Loucy (cell line): Measurements from ENCODE around the gene NIPA2.

Experiments used
- CTCF ChIP-seq: fragments of 200-600 bp; sonication (generic); conservative IDR thresholded peaks from 2 replicates; pipeline ENCODE4 v1.5.1; 2014; ENCODE audit warnings: mild to moderate bottlenecking, antibody characterized with exemption, low read length
- EZH2phosphoT487 ChIP-seq: fragments of 200-600 bp; IDR thresholded peaks from 2 replicates; pipeline ENCODE4 v1.6.1; 2018; ENCODE audit warnings: antibody characterized with exemption, mild to moderate bottlenecking, moderate library complexity, borderline replicate concordance

GRCh38 chr15:22878103-22878502 lies 39.6 kb downstream of the NIPA2 start:
- TF ChIP-seq CTCF (no peak), EZH2phosphoT487 (no peak)
